HCT116 (cell line): Measurements from ENCODE around the gene RANBP10. TPM values are rescaled to one million over a fixed set of nuclear protein-coding genes. Genes with fewer than 3 reads are reported as not detected.

ENCODE experiments used
- ATAC-seq: fragments of 200-7000 bp; cut with Tn5 transposase; 2 replicates; pipeline ENCODE4 v1.9.1; 2020; ENCODE audit warnings: mild to moderate bottlenecking, moderate library complexity
- BruUV-seq: library from RNA; stranded (reverse); fragments of 400-500 nt; replicated peaks from 2 replicates; lab custom pipeline; 2021; lab: Mats Ljungman, UMichigan
- CTCF ChIA-PET: fragments of 300-600 bp; sonication (Branson Sonifier 250); formaldehyde crosslinking; loops from one replicate; lab custom pipeline; 2021; ENCODE audit warnings: antibody characterized with exemption; lab: Charles Lee
- POLR2A ChIA-PET: fragments of 300-600, 350-600 bp; sonication (Branson Sonifier 250); formaldehyde crosslinking; loops from one replicate; lab custom pipeline; 2021; ENCODE audit warnings: antibody characterized with exemption; lab: Charles Lee
- RAD21 ChIA-PET, 2 experiments: fragments of 300-600 bp; sonication (Branson Sonifier 250); formaldehyde crosslinking; loops; one replicate each; lab custom pipeline; 2023; ENCODE audit warnings: low total read pairs in 2 of 2; ENCODE audit not compliant: uncharacterized antibody in 2 of 2, unreplicated experiment in 2 of 2, low non-redundant PET in 1 of 2; lab: Charles Lee
- DNase-seq: peaks from one replicate; pipeline ENCODE4 v3.0.0-alpha.2; 2010; ENCODE audit warnings: low read depth, low spot score
- H2AFZ ChIP-seq: fragments of 200-600 bp; shearing (Covaris generic), sonication (generic); 2 replicates; pipeline ENCODE4 v1.6.1; 2017; ENCODE audit warnings: low read depth, mixed run types, mixed read lengths, antibody characterized with exemption, low read length; ENCODE audit not compliant: poor library complexity, severe bottlenecking
- H3K27ac ChIP-seq: 2 replicates; pipeline ENCODE4 v1.5.1; 2012; ENCODE audit warnings: low read depth, low read length
- H3K27me3 ChIP-seq: fragments of 200-600 bp; sonication (generic); 2 replicates; pipeline ENCODE4 v1.6.1; 2016; ENCODE audit warnings: mixed run types, low read length, mixed read lengths; ENCODE audit not compliant: insufficient read depth
- H3K36me3 ChIP-seq, 2 experiments: fragments of 200-500 bp in 1 of 2; fragments of 200-600 bp in 1 of 2; sonication (Bioruptor generic) in 1 of 2; sonication (generic) in 1 of 2; 2 replicates each; pipeline versions ENCODE4 v1.5.1 to v1.6.1; 2014 to 2016; ENCODE audit warnings: low read length in 2 of 2, inconsistent platforms in 1 of 2, mixed read lengths in 1 of 2, mixed run types in 1 of 2; ENCODE audit not compliant: insufficient read depth in 2 of 2, control insufficient read depth in 1 of 2
- H3K4me1 ChIP-seq, 2 experiments: fragments of 200-600 bp in 1 of 2; sonication (generic) in 1 of 2; 2 replicates each; pipeline versions ENCODE4 v1.5.1 to v1.6.1; 2012 to 2017; ENCODE audit warnings: low read length in 2 of 2, inconsistent platforms in 1 of 2, mild to moderate bottlenecking in 1 of 2, mixed read lengths in 1 of 2, mixed run types in 1 of 2, moderate library complexity in 1 of 2; ENCODE audit not compliant: insufficient read depth in 2 of 2, control insufficient read depth in 1 of 2
- H3K4me2 ChIP-seq: fragments of 200-600 bp; sonication (generic); 2 replicates; pipeline ENCODE4 v1.6.1; 2017; ENCODE audit warnings: mixed run types, low read length, mixed read lengths
- H3K4me3 ChIP-seq, 2 experiments: fragments of 200-600 bp in 1 of 2; sonication (generic) in 1 of 2; replicated peaks in 1 of 2; 2 replicates each; pipeline ENCODE4 v1.5.1; 2011 to 2016; ENCODE audit warnings: low read length in 2 of 2, control low read depth in 1 of 2, low read depth in 1 of 2, mild to moderate bottlenecking in 1 of 2, mixed read lengths in 1 of 2, mixed run types in 1 of 2
- H3K79me2 ChIP-seq: fragments of 200-600 bp; sonication (generic); 2 replicates; pipeline ENCODE4 v1.6.1; 2017; ENCODE audit warnings: mild to moderate bottlenecking, mixed run types, low read length, moderate library complexity, mixed read lengths; ENCODE audit not compliant: insufficient read depth
- H3K9ac ChIP-seq: fragments of 200-600 bp; sonication (generic); 2 replicates; pipeline ENCODE4 v1.6.1; 2016; ENCODE audit warnings: low read length, mixed read lengths
- H3K9me2 ChIP-seq: fragments of 200-600 bp; sonication (generic), shearing (Covaris generic); 2 replicates; pipeline ENCODE4 v1.6.1; 2017; ENCODE audit warnings: mixed run types, mild to moderate bottlenecking, moderate library complexity; ENCODE audit not compliant: insufficient read depth
- H3K9me3 ChIP-seq, 2 experiments: fragments of 200-500 bp in 1 of 2; fragments of 200-600 bp in 1 of 2; sonication (Bioruptor generic) in 1 of 2; sonication (generic) in 1 of 2; 2 replicates each; pipeline ENCODE4 v1.6.1; 2014 to 2017; ENCODE audit warnings: low read length in 2 of 2, mixed read lengths in 2 of 2, inconsistent platforms in 1 of 2, low read depth in 1 of 2, mild to moderate bottlenecking in 1 of 2, mixed run types in 1 of 2, moderate library complexity in 1 of 2; ENCODE audit not compliant: control insufficient read depth in 1 of 2, insufficient read depth in 1 of 2
- H4K20me1 ChIP-seq: fragments of 200-600 bp; sonication (generic), shearing (Covaris generic); 2 replicates; pipeline ENCODE4 v1.6.1; 2017; ENCODE audit warnings: mixed run types, mild to moderate bottlenecking, moderate library complexity; ENCODE audit not compliant: insufficient read depth
- ATF3 ChIP-seq: IDR thresholded peaks from 2 replicates; pipeline ENCODE4 v1.6.1; 2012
- CBX3 ChIP-seq: IDR thresholded peaks from 2 replicates; pipeline ENCODE4 v1.6.1; 2012; ENCODE audit warnings: low read depth
- CTCF ChIP-seq, 3 experiments: fragments of 200-600 bp in 1 of 3; sonication (generic) in 1 of 3; IDR thresholded peaks in 2 of 3; conservative IDR thresholded peaks in 1 of 3; 2 replicates each; pipeline ENCODE4 v1.5.1; 2012 to 2017; ENCODE audit warnings: low read depth in 2 of 3, low read length in 2 of 3, antibody characterized with exemption in 1 of 3, borderline replicate concordance in 1 of 3, control low read depth in 1 of 3, mild to moderate bottlenecking in 1 of 3, mixed read lengths in 1 of 3, mixed run types in 1 of 3, moderate library complexity in 1 of 3; ENCODE audit not compliant: insufficient read depth in 1 of 3
- EGR1 ChIP-seq: IDR thresholded peaks from 2 replicates; pipeline ENCODE4 v1.6.1; 2012; ENCODE audit warnings: low read depth
- EZH2 ChIP-seq: fragments of 200-600 bp; sonication (generic); IDR thresholded peaks from 2 replicates; pipeline ENCODE4 v1.6.1; 2017; ENCODE audit warnings: antibody characterized with exemption, mixed run types
- EZH2phosphoT487 ChIP-seq: fragments of 200-600 bp; IDR thresholded peaks from 2 replicates; pipeline ENCODE4 v1.6.1; 2018; ENCODE audit warnings: antibody characterized with exemption, borderline replicate concordance
- FOSL1 ChIP-seq: IDR thresholded peaks from 2 replicates; pipeline ENCODE4 v1.6.1; 2012; ENCODE audit warnings: low read depth
- JUND ChIP-seq: IDR thresholded peaks from 2 replicates; pipeline ENCODE4 v1.6.1; 2012
- POLR2AphosphoS5 ChIP-seq: IDR thresholded peaks from 2 replicates; pipeline ENCODE4 v1.6.1; 2011; ENCODE audit warnings: mild to moderate bottlenecking, low read depth, low read length, moderate library complexity
- RAD21 ChIP-seq: IDR thresholded peaks from 2 replicates; pipeline ENCODE4 v1.6.1; 2012; ENCODE audit warnings: low read depth, mild to moderate bottlenecking
- SIN3A ChIP-seq: IDR thresholded peaks from 2 replicates; pipeline ENCODE4 v1.6.1; 2012; ENCODE audit warnings: low read depth
- SP1 ChIP-seq: IDR thresholded peaks from 2 replicates; pipeline ENCODE4 v1.6.1; 2012; ENCODE audit warnings: low read depth
- SRF ChIP-seq: IDR thresholded peaks from 2 replicates; pipeline ENCODE4 v1.6.1; 2012; ENCODE audit warnings: low read depth
- YY1 ChIP-seq: IDR thresholded peaks from 2 replicates; pipeline ENCODE4 v1.6.1; 2011; ENCODE audit warnings: low read length, low read depth, moderate library complexity, mild to moderate bottlenecking; ENCODE audit not compliant: insufficient replicate concordance; ENCODE audit errors: extremely low read depth
- ZFX ChIP-seq: fragments of 450-650 bp; IDR thresholded peaks from 2 replicates; pipeline ENCODE4 v1.6.1; 2017
- ZNF274 ChIP-seq: fragments of 200-500 bp; sonication (Bioruptor generic); IDR thresholded peaks from 2 replicates; pipeline ENCODE4 v1.6.1; 2014; ENCODE audit warnings: mild to moderate bottlenecking, low read depth, low read length, inconsistent platforms
- intact Hi-C: fragments of 100-400 bp; cut with micrococcal nuclease; formaldehyde crosslinking; loops from 2 replicates; pipeline ENCODE4 v1.10.0; 2022
- total RNA-seq: library from RNA; stranded (reverse); gene quantifications from one replicate; pipeline ENCODE4 v1.2.1, GENCODE V29; 2021; ENCODE audit not compliant: unreplicated experiment

RANBP10 gene
- total RNA-seq, 1 experiment from 2014 or later, result 16.9 TPM

- H3K9ac ChIP-seq, result no peak overlapping the region
- H3K27ac ChIP-seq, result no peak overlapping the region
- no peak overlapping the region for H2AFZ ChIP-seq
- H3K9me2 ChIP-seq, result no peaks in the 10 kb centered on the region
- ChIA-PET CTCF (no interaction called here), POLR2A (no interaction called here), RAD21 (no interaction called here)
- H4K20me1 ChIP-seq, result no peaks in the 10 kb centered on the region
- no peak overlapping the region for H3K4me3 ChIP-seq
- ATAC-seq (no peak), DNase-seq (no peak)
- no TSS peak for BruUV-seq
- H3K27me3 ChIP-seq, result no peaks in the 10 kb centered on the region
- intact Hi-C loops, result no loop called here
- TF ChIP-seq YY1 (no peak), SP1 (no peak), SRF (no peak), EZH2phosphoT487 (no peak), FOSL1 (no peak), EGR1 (no peak), POLR2AphosphoS5 (no peak), ZNF274 (no peak), EZH2 (no peak), CTCF (IDR thresholded peaks at IDR 0.05 in 2 of 3, conservative IDR thresholded peaks at IDR 0.05 in 1 of 3; ENCODE audit: borderline replicate concordance in 1 of 3, insufficient read depth in 1 of 3, low read depth in 2 of 3, low read length in 2 of 3) (no peak), ATF3 (no peak), CBX3 (no peak), JUND (no peak), SIN3A (no peak), RAD21 (no peak), ZFX (no peak)
- H3K9me3 ChIP-seq, result no peaks in the 10 kb centered on the region
- H3K36me3 ChIP-seq, result no peaks in the 10 kb centered on the region; a peak in 1 of 4 replicates
- no peaks in the 10 kb centered on the region; the same call in 1 of the 2 replicates for H3K79me2 ChIP-seq
- no peak overlapping the region for H3K4me2 ChIP-seq
- H3K4me1 ChIP-seq, result no peaks in the 10 kb centered on the region
Observed at GRCh38 chr16:67746846-67747245, 59.5 kb downstream of the RANBP10 start.
